HFF-Myc (cell line): Measurements from ENCODE around the gene FAM53A.

Experiments used
- DNase-seq: peaks from one replicate; pipeline ENCODE4 v3.0.0-alpha.2; 2011; ENCODE audit warnings: low read depth; ENCODE audit errors: extremely low read depth
- H3K4me3 ChIP-seq: replicated peaks from 2 replicates; pipeline ENCODE4 v1.5.1; 2011; ENCODE audit warnings: low read depth, mild to moderate bottlenecking, control low read depth, low read length
- CTCF ChIP-seq: IDR thresholded peaks from 2 replicates; pipeline ENCODE4 v1.5.1; 2012; ENCODE audit warnings: mild to moderate bottlenecking, low read depth, low read length, control low read depth; ENCODE audit errors: missing control alignments

FAM53A gene

GRCh38 chr4:1619151-1619672 is 64.9 kb downstream of the FAM53A start:
- TF ChIP-seq CTCF, result no peak
- no peak for DNase-seq
- H3K4me3 ChIP-seq, result no peak overlapping the region

- DNase-seq, result no peak
- no peak for TF ChIP-seq CTCF
- H3K4me3 ChIP-seq, result no peak overlapping the region
These were observed 65.7 kb downstream of the FAM53A start for GRCh38 chr4:1618438-1618837.

GRCh38 chr4:1616557-1616930 is 67.6 kb downstream of the FAM53A start:
- no peak for DNase-seq
- no peak for TF ChIP-seq CTCF
- H3K4me3 ChIP-seq, result no peak overlapping the region

- no peak for TF ChIP-seq CTCF
- DNase-seq, result no peak
These were observed 68.1 kb downstream of the FAM53A start for GRCh38 chr4:1615786-1616556.

GRCh38 chr4:1614854-1615595 is 69.1 kb downstream of the FAM53A start:
- TF ChIP-seq CTCF, result no peak
- no peak overlapping the region for H3K4me3 ChIP-seq
- DNase-seq, result no peak

More at GRCh38 chr4:1615786-1616556, 68.1 kb downstream of the FAM53A start:
- H3K4me3 ChIP-seq, result no peak overlapping the region

GRCh38 chr4:1614502-1614853 is 69.6 kb downstream of the FAM53A start:
- no peak for TF ChIP-seq CTCF
- H3K4me3 ChIP-seq, result no peak overlapping the region

More at GRCh38 chr4:1614502-1614853, 69.6 kb downstream of the FAM53A start:
- no peak for DNase-seq
